ENCODE results near the gene TRIM45. TPM values are rescaled to one million over a fixed set of nuclear protein-coding genes. Genes with fewer than 3 reads are reported as not detected.

Gene TRIM45
- total and polyA plus RNA-seq, 2 of the 13 experiments (the other 11 are each of a cell fraction or from before 2014, with no cell fraction given) = 1.9 to 2.3 TPM

GRCh38 chr1:117123274-117123673 is 1.7 kb upstream of the TRIM45 start (continued):
- TF ChIP-seq ZBTB2 (CRISPR knock-in tag; IDR thresholded peaks at IDR 0.05; ENCODE audit: low read depth) (no peak), SPEN (CRISPR knock-in tag; IDR thresholded peaks at IDR 0.05; ENCODE audit: low read depth) (no peak), PHB2 (IDR thresholded peaks at IDR 0.05; ENCODE audit: partially characterized antibody) (no peak), ZNF530 (CRISPR knock-in tag; IDR thresholded peaks at IDR 0.05; ENCODE audit: low read depth) (no peak), ZNF17 (CRISPR knock-in tag; IDR thresholded peaks at IDR 0.05) (no peak)

GRCh38 chr1:117122330-117123025 is 929 bp upstream of the TRIM45 start:
- WGBS (ENCODE audit: low lambda C conversion rate) = 82% methylated on average over 17 of the region's 32 CpGs
- ATAC-seq = no peak
- no peak for TF ChIP-seq TAF15 (IDR thresholded peaks at IDR 0.05; ENCODE audit: low read depth, low read length, poor library complexity, severe bottlenecking)
- peak; percentile 8; the same call in 1 of the 2 replicates for TF ChIP-seq ZMYM4 (CRISPR knock-in tag; IDR thresholded peaks at IDR 0.05)
- TF ChIP-seq ARNT (IDR thresholded peaks at IDR 0.05) = no peak
- no peak for TF ChIP-seq ZNF20 (CRISPR knock-in tag; IDR thresholded peaks at IDR 0.05)
- 0 out of 2 replicates have a peak, but pooled peaks have one; percentile 13 for TF ChIP-seq RNF2 (conservative IDR thresholded peaks at IDR 0.05; ENCODE audit: low read depth)
- peak; percentile 0 for TF ChIP-seq ZNF687 (CRISPR knock-in tag; IDR thresholded peaks at IDR 0.05)
- TF ChIP-seq TIGD3 (CRISPR knock-in tag; IDR thresholded peaks at IDR 0.05; ENCODE audit: borderline replicate concordance) = 0 out of 2 replicates have a peak, but pooled peaks have one; percentile 9
- TF ChIP-seq ZNF563 (CRISPR knock-in tag; IDR thresholded peaks at IDR 0.05) = peak; percentile 33; the same call in 1 of the 2 replicates
- TF ChIP-seq ZNF616 (CRISPR knock-in tag; IDR thresholded peaks at IDR 0.05; ENCODE audit: low read depth) = no peak
- TF ChIP-seq IKZF4 (CRISPR knock-in tag; IDR thresholded peaks at IDR 0.05; ENCODE audit: borderline replicate concordance, low read depth, not compliant biosample characterization) = no peak

More at GRCh38 chr1:117122330-117123025, 929 bp upstream of the TRIM45 start:
- ChIA-PET CTCF (ENCODE audit: low intra/inter-chr PET ratio, low total read pairs) (no interaction called here), POLR2A (no interaction called here)
- FAIRE-seq (no peak), DNase-seq (ENCODE audit: low spot score) (no peak)
- H3K79me2 ChIP-seq (ENCODE audit: insufficient read depth, low read length) = no peaks in the 10 kb centered on the region
- peaks cover 19% of the 10 kb centered on the region for H3K4me1 ChIP-seq (ENCODE audit: insufficient read depth, low read length)
- H3K9me3 ChIP-seq (ENCODE audit: low read length) = no peaks in the 10 kb centered on the region
- in situ Hi-C loops (cut with HindIII; ENCODE audit: extremely low pct_ligation_motif_present, low pct_unique_long_range_greater_than_20kb) (no loop called here), intact Hi-C loops (cut with micrococcal nuclease; ENCODE audit: unreplicated experiment) (loop anchor here (5.0 to 10.0 kb wide), 2 partner anchors 50 to 242 kb away; partner anchors contain the start of gene MAN1A2)
- H3K36me3 ChIP-seq (replicated peaks in 1 of 2; ENCODE audit: control insufficient read depth in 1 of 2, insufficient read depth in 2 of 2, low read length in 2 of 2) = no peaks in the 10 kb centered on the region
- no TSS peak for BruUV-seq (replicated peaks)
- peak overlapping the region; percentile 92 for H3K4me2 ChIP-seq (ENCODE audit: low read depth, low read length)
- H3K9ac ChIP-seq (ENCODE audit: insufficient read depth, low read depth, low read length) = no peak overlapping the region; the same call in 1 of the 2 replicates
- H3K4me3 ChIP-seq (replicated peaks in 1 of 3; ENCODE audit: insufficient read depth in 1 of 3, low read depth in 2 of 3, low read length in 3 of 3) = peak overlapping the region in 1 of 3 experiments; percentile 71; a peak in 2 of 6 replicates
- no peak overlapping the region for H3K27ac ChIP-seq (ENCODE audit: extremely low read length, insufficient read depth, low read length)
- no peaks in the 10 kb centered on the region; a peak in 1 of 5 replicates for H3K27me3 ChIP-seq (ENCODE audit: control insufficient read depth in 1 of 2, insufficient read depth in 2 of 2, low read length in 2 of 2)
- no peaks in the 10 kb centered on the region for H4K20me1 ChIP-seq (ENCODE audit: insufficient read depth, low read length)
- no peak overlapping the region for H2AFZ ChIP-seq (ENCODE audit: low read length)

All from HepG2 (cell line).